Stimulated activated naive CD8-positive, alpha-beta T cell treated with anti-CD3 and anti-CD28 coated beads, Interleukin-15, amount 100 ng/mL, for 72 hours (primary cell): ENCODE measurements around the gene ATXN1L.
"Not testable (repeated sequence)": the region's sequence is repeated elsewhere in the genome, so short reads cannot be mapped to it uniquely, and the experiment has no call there.

Experiments
- ATAC-seq: fragments of 150-1000 bp; cut with Tn5 transposase; 2 replicates; pipeline ENCODE4 v1.10.0; 2021; ENCODE audit warnings: mild to moderate bottlenecking, moderate library complexity
- DNase-seq, 2 donors: peaks; one replicate each; pipeline ENCODE4 v3.0.0; 2021 to 2022
- H3K27ac Mint-ChIP-seq, 2 donors: one replicate each; pipeline ENCODE4 v1.8.0; 2022; ENCODE audit warnings: mild to moderate bottlenecking in 2 of 2, mixed read lengths in 2 of 2, moderate library complexity in 2 of 2
- H3K27me3 Mint-ChIP-seq: one replicate; pipeline ENCODE4 v1.8.0; 2022; ENCODE audit warnings: mixed read lengths
- H3K4me1 Mint-ChIP-seq: one replicate; pipeline ENCODE4 v1.8.0; 2022; ENCODE audit warnings: mild to moderate bottlenecking, mixed read lengths
- H3K4me3 Mint-ChIP-seq, 2 donors: one replicate each; pipeline ENCODE4 v1.8.0; 2022; ENCODE audit warnings: mild to moderate bottlenecking in 2 of 2, mixed read lengths in 2 of 2, moderate library complexity in 1 of 2
- H3K9me3 Mint-ChIP-seq, 2 donors: one replicate each; pipeline ENCODE4 v1.8.0; 2022; ENCODE audit warnings: mixed read lengths in 2 of 2

The ATXN1L gene

GRCh38 chr16:71840052-71840451 lies 5.7 kb upstream of the ATXN1L start:
- Mint-ChIP-seq H3K27me3 (no peaks in the 10 kb centered on the region), H3K4me1 (peaks cover 15% of the 10 kb centered on the region), H3K27ac (no peak overlapping the region), H3K4me3 (no peak overlapping the region), H3K9me3 (no peaks in the 10 kb centered on the region)
- DNase-seq (no peak), ATAC-seq (no peak)

- no peak for DNase-seq
- Mint-ChIP-seq H3K27ac (no peak overlapping the region), H3K27me3 (no peaks in the 10 kb centered on the region), H3K9me3 (no peaks in the 10 kb centered on the region), H3K4me1 (peaks cover 39% of the 10 kb centered on the region), H3K4me3 (no peak overlapping the region)
- ATAC-seq, result no peak
Measured at GRCh38 chr16:71843572-71843971, 2.2 kb upstream of the ATXN1L start.

GRCh38 chr16:71846431-71846830 lies 655 bp downstream of the ATXN1L start:
- no peak for ATAC-seq
- Mint-ChIP-seq H3K4me3 (peak overlapping the region; percentile 95), H3K27me3 (no peaks in the 10 kb centered on the region), H3K27ac (peak overlapping the region; percentile 84 to 96), H3K4me1 (peaks cover 45% of the 10 kb centered on the region), H3K9me3 (no peaks in the 10 kb centered on the region)
- DNase-seq, result peak; percentile 14 to 15

GRCh38 chr16:71847096-71847495 lies 1.3 kb downstream of the ATXN1L start:
- DNase-seq, result no peak
- no peak overlapping the region for H3K27ac Mint-ChIP-seq
- ATAC-seq, result no peak
- H3K27me3 Mint-ChIP-seq, result no peaks in the 10 kb centered on the region
- H3K9me3 Mint-ChIP-seq, result no peaks in the 10 kb centered on the region
- H3K4me3 Mint-ChIP-seq, result peak overlapping the region; percentile 95
- peaks cover 47% of the 10 kb centered on the region for H3K4me1 Mint-ChIP-seq

GRCh38 chr16:71848622-71849021 lies 2.8 kb downstream of the ATXN1L start:
- H3K27ac Mint-ChIP-seq, result no peak overlapping the region

GRCh38 chr16:71851746-71852145 lies 6.0 kb downstream of the ATXN1L start:
- no peak overlapping the region for H3K4me3 Mint-ChIP-seq

More at GRCh38 chr16:71848622-71849021, 2.8 kb downstream of the ATXN1L start:
- DNase-seq (no peak), ATAC-seq (no peak)
- H3K27me3 Mint-ChIP-seq, result no peaks in the 10 kb centered on the region
- peaks cover 54% of the 10 kb centered on the region for H3K4me1 Mint-ChIP-seq
- no peak overlapping the region for H3K4me3 Mint-ChIP-seq
- no peaks in the 10 kb centered on the region for H3K9me3 Mint-ChIP-seq

GRCh38 chr16:71852158-71852557 lies 6.4 kb downstream of the ATXN1L start:
- Mint-ChIP-seq H3K9me3 (no peaks in the 10 kb centered on the region), H3K27ac (no peak overlapping the region), H3K4me3 (no peak overlapping the region), H3K27me3 (no peaks in the 10 kb centered on the region), H3K4me1 (peaks cover 73% of the 10 kb centered on the region)
- ATAC-seq (no peak), DNase-seq (no peak)

More at GRCh38 chr16:71851746-71852145, 6.0 kb downstream of the ATXN1L start:
- ATAC-seq (no peak), DNase-seq (no peak)
- peaks cover 74% of the 10 kb centered on the region for H3K4me1 Mint-ChIP-seq
- H3K27me3 Mint-ChIP-seq, result no peaks in the 10 kb centered on the region
- H3K27ac Mint-ChIP-seq, result no peak overlapping the region
- H3K9me3 Mint-ChIP-seq, result no peaks in the 10 kb centered on the region

GRCh38 chr16:71852561-71852960 lies 6.8 kb downstream of the ATXN1L start:
- Mint-ChIP-seq H3K9me3 (no peaks in the 10 kb centered on the region), H3K4me3 (no peak overlapping the region), H3K4me1 (peaks cover 69% of the 10 kb centered on the region), H3K27ac (no peak overlapping the region), H3K27me3 (no peaks in the 10 kb centered on the region)
- DNase-seq, result no peak
- no peak for ATAC-seq

- peaks cover 63% of the 10 kb centered on the region for H3K4me1 Mint-ChIP-seq
- H3K27me3 Mint-ChIP-seq, result no peaks in the 10 kb centered on the region
- no peaks in the 10 kb centered on the region for H3K9me3 Mint-ChIP-seq
- ATAC-seq, result no peak
- peak overlapping the region in 1 of 2 donors; percentile 29 for H3K27ac Mint-ChIP-seq
- no peak for DNase-seq
- no peak overlapping the region for H3K4me3 Mint-ChIP-seq
Measured at GRCh38 chr16:71853413-71853812, 7.6 kb downstream of the ATXN1L start.

GRCh38 chr16:71854369-71854948 lies 8.7 kb downstream of the ATXN1L start:
- Mint-ChIP-seq H3K9me3 (no peaks in the 10 kb centered on the region), H3K27ac (no peak overlapping the region), H3K4me1 (peaks cover 60% of the 10 kb centered on the region), H3K27me3 (no peaks in the 10 kb centered on the region), H3K4me3 (no peak overlapping the region)
- no peak for DNase-seq
- ATAC-seq, result no peak

- no peak overlapping the region for H3K4me3 Mint-ChIP-seq
- H3K4me1 Mint-ChIP-seq, result peaks cover 64% of the 10 kb centered on the region
- H3K27me3 Mint-ChIP-seq, result no peaks in the 10 kb centered on the region
- DNase-seq, result peak in 1 of 2 donors; percentile 21
- ATAC-seq, result peak; percentile 77
- H3K9me3 Mint-ChIP-seq, result no peaks in the 10 kb centered on the region
- no peak overlapping the region for H3K27ac Mint-ChIP-seq
Measured at GRCh38 chr16:71855937-71856662, 10.3 kb downstream of the ATXN1L start.

- no peaks in the 10 kb centered on the region for H3K9me3 Mint-ChIP-seq
- H3K4me3 Mint-ChIP-seq, result no peak overlapping the region
- DNase-seq, result no peak
- H3K27me3 Mint-ChIP-seq, result no peaks in the 10 kb centered on the region
- H3K4me1 Mint-ChIP-seq, result peaks cover 26% of the 10 kb centered on the region
- no peak for ATAC-seq
- peak overlapping the region in 1 of 2 donors; percentile 16 for H3K27ac Mint-ChIP-seq
Measured at GRCh38 chr16:71859762-71860521, 14.2 kb downstream of the ATXN1L start.

- H3K27me3 Mint-ChIP-seq, result no peaks in the 10 kb centered on the region
- no peak overlapping the region for H3K27ac Mint-ChIP-seq
- ATAC-seq (no peak), DNase-seq (no peak)
- no peaks in the 10 kb centered on the region for H3K9me3 Mint-ChIP-seq
- H3K4me1 Mint-ChIP-seq, result peaks cover 5% of the 10 kb centered on the region
- H3K4me3 Mint-ChIP-seq, result no peak overlapping the region
Measured at GRCh38 chr16:71863995-71864394, 18.2 kb downstream of the ATXN1L start.

GRCh38 chr16:71865173-71865863 lies 19.5 kb downstream of the ATXN1L start:
- Mint-ChIP-seq H3K9me3 (no peaks in the 10 kb centered on the region), H3K27ac (no peak overlapping the region), H3K4me3 (no peak overlapping the region), H3K27me3 (no peaks in the 10 kb centered on the region), H3K4me1 (peaks cover 8% of the 10 kb centered on the region)
- no peak for DNase-seq
- no peak for ATAC-seq

GRCh38 chr16:71867175-71867574 lies 21.4 kb downstream of the ATXN1L start:
- not testable (repeated sequence) for ATAC-seq, H3K4me3 Mint-ChIP-seq, H3K9me3 Mint-ChIP-seq, H3K27ac Mint-ChIP-seq, H3K27me3 Mint-ChIP-seq, DNase-seq
- peaks cover 10% of the 10 kb centered on the region for H3K4me1 Mint-ChIP-seq
